Progenitor cell of endocrine pancreas (in vitro differentiated cells): ENCODE measurements around the gene RNU6-9. TPM values are rescaled to one million over a fixed set of nuclear protein-coding genes. Genes with fewer than 3 reads are reported as not detected.

ENCODE experiments used
- DNase-seq: peaks from one replicate; pipeline ENCODE4 v3.0.0; 2021; ENCODE audit warnings: low spot score; ENCODE audit not compliant: unreplicated experiment
- H3K27ac Mint-ChIP-seq: 2 replicates; pipeline ENCODE4 v1.8.0; 2021; ENCODE audit warnings: mild to moderate bottlenecking, moderate library complexity, mixed read lengths
- H3K27me3 Mint-ChIP-seq: 2 replicates; pipeline ENCODE4 v1.8.0; 2021; ENCODE audit warnings: mixed read lengths
- H3K36me3 Mint-ChIP-seq: 2 replicates; pipeline ENCODE4 v1.8.0; 2022; ENCODE audit warnings: mixed read lengths; ENCODE audit not compliant: insufficient read depth
- H3K4me1 Mint-ChIP-seq: 2 replicates; pipeline ENCODE4 v1.8.0; 2021; ENCODE audit warnings: low read depth, mixed read lengths
- H3K4me3 Mint-ChIP-seq: 2 replicates; pipeline ENCODE4 v1.8.0; 2021; ENCODE audit warnings: low read depth, mild to moderate bottlenecking, moderate library complexity, mixed read lengths
- H3K9me3 Mint-ChIP-seq: 2 replicates; pipeline ENCODE4 v1.8.0; 2021; ENCODE audit warnings: low read depth, mixed read lengths
- CTCF ChIP-seq: fragments of 200-600 bp; sonication (generic); IDR thresholded peaks from one replicate; pipeline ENCODE4 v1.5.0; 2021; ENCODE audit warnings: antibody characterized with exemption, mild to moderate bottlenecking; ENCODE audit not compliant: unreplicated experiment
- total RNA-seq: library from RNA; stranded (reverse); gene quantifications from 2 replicates; pipeline ENCODE4 v1.2.1, GENCODE V29; 2021

Gene RNU6-9
- total RNA-seq, 1 donor from 2014 or later, result not detected

GRCh38 chr19:941292-942132, 48.2 kb downstream of the RNU6-9 start:
- Mint-ChIP-seq H3K27ac (peak overlapping the region; percentile 90), H3K27me3 (no peaks in the 10 kb centered on the region), H3K9me3 (no peaks in the 10 kb centered on the region), H3K36me3 (peaks cover 33% of the 10 kb centered on the region), H3K4me3 (no peak overlapping the region), H3K4me1 (peaks cover 11% of the 10 kb centered on the region)
- TF ChIP-seq CTCF, result no peak
- no peak for DNase-seq

GRCh38 chr19:942133-942645, 48.9 kb downstream of the RNU6-9 start:
- H3K27ac Mint-ChIP-seq, result no peak overlapping the region
- H3K4me3 Mint-ChIP-seq, result no peak overlapping the region
- peaks cover 11% of the 10 kb centered on the region for H3K4me1 Mint-ChIP-seq
- H3K27me3 Mint-ChIP-seq, result no peaks in the 10 kb centered on the region
- peaks cover 28% of the 10 kb centered on the region for H3K36me3 Mint-ChIP-seq
- DNase-seq, result no peak
- no peak for TF ChIP-seq CTCF
- H3K9me3 Mint-ChIP-seq, result no peaks in the 10 kb centered on the region

Other genes with a start within 250 kb of the RNU6-9 start
- gene RNF126, start 230.3 kb upstream of the RNU6-9 start, total RNA-seq, result 37.3 and 39.2 TPM in 2 replicates
- gene FSTL3, start 217.1 kb upstream of the RNU6-9 start, total RNA-seq, result 13.8 and 14.4 TPM in 2 replicates
- gene PRSS57, start 198.0 kb upstream of the RNU6-9 start, total RNA-seq, result not detected in 2 replicates
- 52.4 and 54.3 TPM in 2 replicates for gene PALM, start 184.5 kb upstream of the RNU6-9 start, total RNA-seq
- 1.1 and 2.5 TPM in 2 replicates for gene MISP, start 142.4 kb upstream of the RNU6-9 start, total RNA-seq
- 497 and 500 TPM in 2 replicates for gene PTBP1, start 96.0 kb upstream of the RNU6-9 start, total RNA-seq
- gene PLPPR3, start 71.5 kb upstream of the RNU6-9 start, total RNA-seq, result 128 and 129 TPM in 2 replicates
- gene AZU1, start 65.6 kb upstream of the RNU6-9 start, total RNA-seq, result 4.8 and 5.1 TPM in 2 replicates
- not detected in 2 replicates for gene PRTN3, start 52.5 kb upstream of the RNU6-9 start, total RNA-seq
- not detected in 2 replicates for gene ELANE, start 41.2 kb upstream of the RNU6-9 start, total RNA-seq
- 1.1 and 1.3 TPM in 2 replicates for gene CFD, start 33.8 kb upstream of the RNU6-9 start, total RNA-seq
- gene MED16, start 297 bp upstream of the RNU6-9 start, total RNA-seq, result 87.2 and 91.7 TPM in 2 replicates
- gene R3HDM4, start 19.7 kb downstream of the RNU6-9 start, total RNA-seq, result 61.4 and 63.1 TPM in 2 replicates
- 5.8 and 6.1 TPM in 2 replicates for gene KISS1R, start 23.8 kb downstream of the RNU6-9 start, total RNA-seq
- 149 and 154 TPM in 2 replicates for gene ARID3A, start 32.6 kb downstream of the RNU6-9 start, total RNA-seq
- gene WDR18, start 90.9 kb downstream of the RNU6-9 start, total RNA-seq, result 71.8 and 72.3 TPM in 2 replicates
- gene GRIN3B, start 106.9 kb downstream of the RNU6-9 start, total RNA-seq, result 1.4 and 1.5 TPM in 2 replicates
- 171 and 199 TPM in 2 replicates for gene TMEM259, start 127.6 kb downstream of the RNU6-9 start, total RNA-seq
- not detected in 2 replicates for gene RNU6-2, start 128.0 kb downstream of the RNU6-9 start, total RNA-seq
- 225 and 226 TPM in 2 replicates for gene CNN2, start 133.1 kb downstream of the RNU6-9 start, total RNA-seq
- gene ABCA7, start 146.6 kb downstream of the RNU6-9 start, total RNA-seq, result 54.6 and 57.3 TPM in 2 replicates
- gene ARHGAP45, start 173.7 kb downstream of the RNU6-9 start, total RNA-seq, result 6.1 and 8.1 TPM in 2 replicates
- 161 TPM in 2 replicates for gene POLR2E, start 201.9 kb downstream of the RNU6-9 start, total RNA-seq
- 231 and 236 TPM in 2 replicates for gene GPX4, start 210.5 kb downstream of the RNU6-9 start, total RNA-seq